ENCODE data around the gene TAF1A.

The TAF1A gene

DNA sequence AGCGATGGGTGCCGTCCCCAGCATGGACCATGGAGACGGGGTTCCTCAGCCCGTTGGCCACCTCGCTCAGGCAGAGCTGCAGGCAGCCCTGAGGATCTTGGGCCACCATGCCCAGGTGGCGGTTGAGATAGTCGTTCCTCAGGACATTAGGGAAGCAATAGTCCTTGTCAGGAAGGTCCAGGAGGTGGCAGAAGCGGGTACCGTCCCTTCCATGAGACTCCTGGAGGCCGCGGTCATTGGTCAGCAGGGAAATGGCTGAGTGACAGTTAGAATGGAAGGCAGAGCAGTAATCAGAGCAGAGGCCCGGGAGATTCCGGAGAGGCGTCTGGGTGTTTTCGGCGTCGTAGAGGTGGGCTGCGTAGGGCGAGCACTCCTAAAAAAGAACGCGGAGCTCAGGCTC, 45.9 kb downstream of the TAF1A start:
- no peak overlapping the region for H3K4me3 ChIP-seq (replicated peaks; ENCODE audit: low read depth, low read length)
- no peak for TF ChIP-seq CTCF (IDR thresholded peaks at IDR 0.05; ENCODE audit: low read length, missing control alignments)
- no peak for DNase-seq (ENCODE audit: low read depth)

GRCh38 chr1:222540598-222540995, 49.1 kb downstream of the TAF1A start:
- no peak for TF ChIP-seq CTCF (IDR thresholded peaks at IDR 0.05; ENCODE audit: low read length, missing control alignments)
- no peak for DNase-seq (ENCODE audit: low read depth)
- no peak overlapping the region for H3K4me3 ChIP-seq (replicated peaks; ENCODE audit: low read depth, low read length)

DNA sequence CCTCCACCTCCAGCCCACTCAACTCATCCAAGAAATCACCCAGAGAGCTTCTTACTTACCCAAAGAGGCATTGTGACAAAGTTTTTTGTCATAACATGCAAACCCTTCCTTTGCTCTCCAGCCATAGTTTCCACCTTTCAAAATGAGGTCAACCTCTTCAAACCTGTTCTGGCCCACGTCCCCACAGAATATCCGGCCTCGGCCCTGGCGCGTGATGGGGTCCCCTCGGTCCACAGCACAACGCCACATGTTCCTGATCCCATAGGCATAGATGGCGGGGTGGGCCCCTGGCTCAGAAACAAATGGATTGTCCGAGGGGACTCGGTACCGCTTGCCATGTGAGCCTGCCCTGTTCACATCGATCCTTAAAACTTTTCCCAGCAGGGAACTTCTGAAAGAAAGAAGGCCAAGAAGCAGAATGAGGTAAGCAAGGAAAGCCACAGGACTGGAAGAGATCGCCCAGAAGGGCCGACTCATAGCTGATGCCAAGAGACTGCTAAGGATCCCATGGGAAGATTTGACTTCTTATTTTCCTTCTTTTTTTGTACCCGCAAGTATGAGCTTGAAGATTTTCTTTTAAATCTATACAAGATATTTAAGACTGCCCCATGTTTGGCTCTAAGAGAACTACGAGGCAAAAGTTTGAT, 49.7 kb downstream of the TAF1A start:
- DNase-seq (ENCODE audit: low read depth) = no peak
- TF ChIP-seq CTCF (IDR thresholded peaks at IDR 0.05; ENCODE audit: low read length, missing control alignments) = no peak
- H3K4me3 ChIP-seq (replicated peaks; ENCODE audit: low read depth, low read length) = no peak overlapping the region

GRCh38 chr1:222535455-222535854, 54.3 kb downstream of the TAF1A start:
- no peak for DNase-seq (ENCODE audit: low read depth)
- TF ChIP-seq CTCF (IDR thresholded peaks at IDR 0.05; ENCODE audit: low read length, missing control alignments) = no peak
- H3K4me3 ChIP-seq (replicated peaks; ENCODE audit: low read depth, low read length) = no peak overlapping the region

- no peak for TF ChIP-seq CTCF (IDR thresholded peaks at IDR 0.05; ENCODE audit: low read length, missing control alignments)
- no peak for DNase-seq (ENCODE audit: low read depth)
- H3K4me3 ChIP-seq (replicated peaks; ENCODE audit: low read depth, low read length) = no peak overlapping the region
Observed at GRCh38 chr1:222530852-222531251, 58.9 kb downstream of the TAF1A start.

- no peak overlapping the region for H3K4me3 ChIP-seq (replicated peaks; ENCODE audit: low read depth, low read length)
- TF ChIP-seq CTCF (IDR thresholded peaks at IDR 0.05; ENCODE audit: low read length, missing control alignments) = no peak
- DNase-seq (ENCODE audit: low read depth) = no peak
Observed at GRCh38 chr1:222529916-222530315, 59.8 kb downstream of the TAF1A start.

DNA sequence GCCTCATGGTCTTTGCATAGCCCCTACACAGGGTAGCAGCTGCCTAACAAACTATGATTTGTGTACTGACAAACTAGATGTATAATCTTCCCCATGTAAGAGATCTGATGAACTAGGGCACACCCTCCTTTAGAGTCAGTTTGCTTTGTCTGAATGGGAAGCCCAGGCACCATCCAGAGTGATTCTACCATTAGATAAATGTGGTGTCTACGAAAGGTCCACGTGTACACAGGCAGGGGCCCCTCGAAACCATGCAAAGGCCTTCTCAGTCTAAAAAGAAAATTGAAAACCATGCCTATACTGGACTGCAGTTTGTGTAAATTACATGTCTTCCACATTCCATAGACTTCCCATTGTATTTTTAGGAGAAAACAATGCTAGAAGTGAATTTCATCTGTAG, 60.6 kb downstream of the TAF1A start:
- no peak for DNase-seq (ENCODE audit: low read depth)
- no peak for TF ChIP-seq CTCF (IDR thresholded peaks at IDR 0.05; ENCODE audit: low read length, missing control alignments)
- H3K4me3 ChIP-seq (replicated peaks; ENCODE audit: low read depth, low read length) = no peak overlapping the region
